ENCODE data around the gene EFCAB6.

The EFCAB6 gene

DNA sequence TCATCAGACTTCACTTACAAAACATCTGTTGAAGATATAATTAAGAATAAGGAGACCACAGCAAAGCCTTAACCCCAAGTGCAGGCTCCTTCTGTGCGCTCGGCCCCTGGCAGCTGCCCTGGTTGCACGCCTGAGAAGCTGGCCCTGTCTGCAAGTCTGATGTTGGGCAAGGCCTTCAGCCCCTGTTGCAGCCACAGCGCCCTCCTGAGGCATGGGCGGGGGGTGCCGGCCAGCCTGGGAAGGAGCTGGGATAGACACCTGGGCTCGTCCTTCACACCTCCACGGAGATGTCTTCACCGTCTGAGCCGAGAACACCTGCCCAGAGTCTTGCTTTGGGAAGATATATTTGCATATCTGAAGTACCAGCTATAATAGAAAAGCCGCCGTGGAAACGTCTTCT lies 296.2 kb downstream of the EFCAB6 start:
- in situ Hi-C loops (cut with HindIII; ENCODE audit: low sequenced_read_pairs), result no loop called here
- no peak for DNase-seq (ENCODE audit: low read depth)
- H3K4me3 ChIP-seq (ENCODE audit: low read depth, low read length), result no peak overlapping the region
- TF ChIP-seq, protein P1, sequence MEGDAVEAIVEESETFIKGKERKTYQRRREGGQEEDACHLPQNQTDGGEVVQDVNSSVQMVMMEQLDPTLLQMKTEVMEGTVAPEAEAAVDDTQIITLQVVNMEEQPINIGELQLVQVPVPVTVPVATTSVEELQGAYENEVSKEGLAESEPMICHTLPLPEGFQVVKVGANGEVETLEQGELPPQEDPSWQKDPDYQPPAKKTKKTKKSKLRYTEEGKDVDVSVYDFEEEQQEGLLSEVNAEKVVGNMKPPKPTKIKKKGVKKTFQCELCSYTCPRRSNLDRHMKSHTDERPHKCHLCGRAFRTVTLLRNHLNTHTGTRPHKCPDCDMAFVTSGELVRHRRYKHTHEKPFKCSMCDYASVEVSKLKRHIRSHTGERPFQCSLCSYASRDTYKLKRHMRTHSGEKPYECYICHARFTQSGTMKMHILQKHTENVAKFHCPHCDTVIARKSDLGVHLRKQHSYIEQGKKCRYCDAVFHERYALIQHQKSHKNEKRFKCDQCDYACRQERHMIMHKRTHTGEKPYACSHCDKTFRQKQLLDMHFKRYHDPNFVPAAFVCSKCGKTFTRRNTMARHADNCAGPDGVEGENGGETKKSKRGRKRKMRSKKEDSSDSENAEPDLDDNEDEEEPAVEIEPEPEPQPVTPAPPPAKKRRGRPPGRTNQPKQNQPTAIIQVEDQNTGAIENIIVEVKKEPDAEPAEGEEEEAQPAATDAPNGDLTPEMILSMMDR (IDR thresholded peaks at IDR 0.05; ENCODE audit: low read depth, low read length, missing control alignments), result no peak

DNA sequence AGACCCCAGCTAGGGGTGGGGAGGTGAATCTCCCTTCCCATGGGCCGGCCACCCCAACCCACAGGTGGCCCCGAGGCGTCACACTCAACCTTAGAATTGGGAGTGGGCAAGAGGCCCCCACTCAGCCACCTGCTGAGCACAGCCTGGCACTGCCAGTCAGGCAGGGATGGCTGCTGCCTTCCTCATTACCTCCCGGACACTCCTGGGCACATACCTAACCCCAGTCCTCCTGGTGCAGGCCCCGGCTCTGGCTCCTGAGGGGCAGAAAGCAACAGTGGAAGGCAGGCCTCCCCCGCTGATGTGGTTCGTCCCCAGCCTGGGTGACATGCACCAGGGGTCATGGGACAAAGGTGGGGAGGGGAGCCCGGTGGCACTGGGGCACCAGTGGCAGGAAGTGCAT lies 296.7 kb downstream of the EFCAB6 start:
- in situ Hi-C loops (cut with HindIII; ENCODE audit: low sequenced_read_pairs), result no loop called here
- H3K4me3 ChIP-seq (ENCODE audit: low read depth, low read length), result no peak overlapping the region
- TF ChIP-seq, protein P1 (IDR thresholded peaks at IDR 0.05; ENCODE audit: low read depth, low read length, missing control alignments), result no peak
- no peak for DNase-seq (ENCODE audit: low read depth)

DNA sequence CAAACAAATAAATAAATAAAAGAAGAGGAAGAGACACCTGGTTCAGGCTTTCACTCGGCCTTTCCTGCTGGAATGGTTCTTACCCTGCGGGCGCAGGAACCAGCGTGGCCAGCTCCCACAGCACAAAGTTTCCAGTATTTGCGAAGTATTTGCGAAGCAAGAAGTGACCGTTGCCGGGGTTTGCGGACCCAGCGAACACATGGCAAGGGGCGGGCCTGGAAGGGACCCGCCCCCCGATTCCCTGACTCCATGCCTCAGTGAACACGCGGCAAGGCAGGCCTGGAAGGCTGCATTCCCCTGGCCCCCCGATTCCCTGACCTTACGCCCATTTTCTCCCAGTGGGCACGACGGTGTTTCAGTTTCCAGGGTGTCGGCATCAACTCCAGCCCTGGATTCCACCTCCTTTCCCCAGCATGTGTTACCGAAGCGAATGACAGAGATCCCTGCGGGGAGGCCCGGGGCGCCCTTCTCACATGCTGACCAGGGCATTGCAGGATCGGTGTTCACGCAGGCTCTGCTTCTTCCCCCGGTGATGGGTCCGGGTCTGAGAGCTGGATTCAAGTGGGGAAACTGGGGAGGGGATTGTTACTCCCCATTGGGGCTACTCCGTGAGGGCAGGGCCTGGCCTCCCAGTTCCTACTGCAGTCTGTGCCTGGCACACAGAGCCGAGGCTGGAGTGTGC lies 297.5 kb downstream of the EFCAB6 start:
- in situ Hi-C loops (cut with HindIII; ENCODE audit: low sequenced_read_pairs), result no loop called here
- TF ChIP-seq, protein P1 (IDR thresholded peaks at IDR 0.05; ENCODE audit: low read depth, low read length, missing control alignments), result no peak
- H3K4me3 ChIP-seq (ENCODE audit: low read depth, low read length), result no peak overlapping the region
- no peak for DNase-seq (ENCODE audit: low read depth)

DNA sequence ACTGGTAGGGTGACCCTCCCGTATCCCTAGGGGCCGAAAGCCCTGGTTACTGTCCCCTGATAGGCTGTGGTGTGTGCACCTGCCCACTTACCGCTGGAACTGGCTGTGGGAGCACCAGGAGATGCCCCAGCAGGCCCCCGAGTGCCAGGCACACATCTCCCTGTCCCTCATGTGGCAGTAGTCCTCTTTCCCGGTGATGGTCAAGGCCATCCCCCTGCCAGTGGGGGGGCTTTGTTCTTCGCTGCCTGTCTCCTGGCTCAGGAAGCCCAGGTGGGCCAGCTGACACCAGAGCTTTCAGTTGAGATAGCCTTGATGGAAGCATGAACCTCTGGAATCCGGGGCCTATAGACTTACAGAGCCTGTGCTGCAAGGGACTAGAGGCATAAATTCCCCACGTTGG lies 299.8 kb downstream of the EFCAB6 start:
- TF ChIP-seq, protein P1 (IDR thresholded peaks at IDR 0.05; ENCODE audit: low read depth, low read length, missing control alignments), result no peak
- no peak for DNase-seq (ENCODE audit: low read depth)
- in situ Hi-C loops (cut with HindIII; ENCODE audit: low sequenced_read_pairs), result no loop called here
- no peak overlapping the region for H3K4me3 ChIP-seq (ENCODE audit: low read depth, low read length)

DNA sequence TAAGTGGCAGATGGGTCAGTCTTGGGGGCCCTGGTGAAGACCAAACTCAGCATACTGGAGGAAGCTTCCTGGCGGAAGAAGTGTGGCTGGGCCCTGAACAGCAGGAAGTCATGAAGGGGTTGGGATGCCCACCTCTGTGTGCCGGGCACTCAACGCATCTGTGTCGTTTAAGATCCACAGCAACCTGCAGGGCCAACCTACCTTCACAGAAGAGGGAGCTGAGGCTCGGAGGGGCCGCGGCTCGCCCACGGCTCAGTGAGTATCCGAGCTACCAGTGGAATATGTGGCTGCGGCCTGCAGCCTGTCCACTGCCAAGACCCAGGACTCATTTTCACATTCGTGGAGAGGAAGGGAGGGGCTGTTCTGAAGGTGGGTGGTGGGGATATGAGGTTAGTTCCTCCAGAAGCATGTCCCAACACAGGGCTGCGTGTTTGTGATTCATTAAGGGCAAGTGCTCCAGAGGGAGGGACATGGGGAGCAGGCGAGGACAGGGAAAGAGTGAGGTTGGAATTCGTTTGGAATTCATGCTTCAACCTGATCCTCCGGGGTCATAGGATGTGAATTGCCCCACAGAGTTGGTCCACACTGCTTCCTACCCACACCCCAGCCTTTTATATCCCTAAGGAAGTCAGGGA lies 300.7 kb downstream of the EFCAB6 start:
- DNase-seq (ENCODE audit: low read depth), result no peak
- no peak overlapping the region for H3K4me3 ChIP-seq (ENCODE audit: low read depth, low read length)
- in situ Hi-C loops (cut with HindIII; ENCODE audit: low sequenced_read_pairs), result no loop called here
- TF ChIP-seq, protein P1 (IDR thresholded peaks at IDR 0.05; ENCODE audit: low read depth, low read length, missing control alignments), result no peak

DNA sequence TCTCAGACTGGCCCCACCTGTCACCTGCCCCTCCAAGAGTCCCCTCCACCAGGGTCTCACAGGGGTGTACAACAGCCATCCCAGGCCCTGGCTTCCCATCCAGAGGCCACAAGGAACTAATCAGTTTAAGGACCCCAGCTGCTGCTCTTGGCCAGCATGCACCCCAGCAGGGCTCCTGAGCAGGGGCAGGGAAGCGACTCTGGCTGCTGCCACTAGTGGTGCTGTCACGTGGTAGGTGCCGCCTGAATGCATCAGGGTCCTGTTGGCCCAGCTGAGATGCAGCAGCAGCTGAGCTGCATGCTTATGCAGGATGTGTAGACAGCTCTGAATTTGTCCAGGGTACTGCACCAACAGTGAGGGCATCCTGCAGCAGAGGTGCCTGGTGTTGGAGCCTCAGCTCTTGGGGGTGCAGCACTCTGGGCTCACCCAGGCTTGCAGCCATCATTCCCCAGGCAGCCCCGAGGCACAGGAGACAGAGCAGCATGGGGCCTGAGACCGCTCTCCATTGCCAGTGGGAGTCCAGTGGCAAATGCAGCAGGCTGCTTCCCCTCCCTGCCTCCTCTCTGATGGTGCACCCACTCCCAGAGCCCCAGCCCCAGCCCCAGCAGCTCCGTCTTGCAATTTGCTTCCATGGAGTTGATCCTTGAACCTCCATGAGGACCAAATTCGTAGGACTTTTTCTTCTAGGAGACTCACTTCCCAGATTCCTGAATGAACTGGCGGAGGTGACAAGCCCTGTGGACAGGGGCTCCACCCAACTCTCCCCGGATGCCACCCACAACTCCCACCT lies 301.6 kb downstream of the EFCAB6 start:
- no peak overlapping the region for H3K4me3 ChIP-seq (ENCODE audit: low read depth, low read length)
- in situ Hi-C loops (cut with HindIII; ENCODE audit: low sequenced_read_pairs), result no loop called here
- TF ChIP-seq, protein P1 (IDR thresholded peaks at IDR 0.05; ENCODE audit: low read depth, low read length, missing control alignments), result no peak
- no peak for DNase-seq (ENCODE audit: low read depth)

Measured in astrocyte of the cerebellum (primary cell).